ENCODE results near the gene SYNE2.

SYNE2 gene

GRCh38 chr14:63910583-63911363, 58.0 kb downstream of the SYNE2 start:
- Histone ChIP-seq H3K9me3 (replicated peaks in 1 of 11) (peaks cover 0 to 9% (median under 1%) of the 10 kb centered on the region in 11 experiments; a peak in 3 of 22 replicates), H3K27ac (no peak overlapping the region), H3K4me3 (no peak overlapping the region), H3K4me2 (no peak overlapping the region), H3K27me3 (no peaks in the 10 kb centered on the region), H3K36me3 (peaks cover 0 to 57% (median 27%) of the 10 kb centered on the region in 11 experiments; a peak in 15 of 22 replicates), H3K9ac (no peak overlapping the region), H4K20me1 (no peaks in the 10 kb centered on the region), H3K4me1 (peaks cover 0 to 14% (median 0%) of the 10 kb centered on the region in 10 experiments; a peak in 6 of 20 replicates)
- TF ChIP-seq Cebpa-rat (IDR thresholded peaks at IDR 0.05) = no peak

GRCh38 chr14:63911404-63911803, 58.6 kb downstream of the SYNE2 start:
- TF ChIP-seq Cebpa-rat (IDR thresholded peaks at IDR 0.05) = no peak
- Histone ChIP-seq H4K20me1 (no peaks in the 10 kb centered on the region), H3K9me3 (replicated peaks in 1 of 11) (peaks cover 0 to 4% (median 0%) of the 10 kb centered on the region in 11 experiments; a peak in 1 of 22 replicates), H3K27ac (no peak overlapping the region), H3K9ac (no peak overlapping the region), H3K4me2 (no peak overlapping the region), H3K4me1 (peaks cover 0 to 14% (median 0%) of the 10 kb centered on the region in 10 experiments; a peak in 6 of 20 replicates), H3K36me3 (peaks cover 0 to 57% (median 27%) of the 10 kb centered on the region in 11 experiments; a peak in 15 of 22 replicates), H3K27me3 (no peaks in the 10 kb centered on the region), H3K4me3 (no peak overlapping the region)

- H3K4me3 ChIP-seq = no peak overlapping the region
- no peak overlapping the region for H3K9ac ChIP-seq
- H3K9me3 ChIP-seq (replicated peaks in 1 of 11) = no peaks in the 10 kb centered on the region
- H3K4me1 ChIP-seq = peaks cover 0 to 14% (median 0%) of the 10 kb centered on the region in 10 experiments; a peak in 6 of 20 replicates
- H3K36me3 ChIP-seq = peaks cover 0 to 57% (median 27%) of the 10 kb centered on the region in 11 experiments; a peak in 15 of 22 replicates
- H3K27me3 ChIP-seq = no peaks in the 10 kb centered on the region
- H3K27ac ChIP-seq = no peak overlapping the region
- TF ChIP-seq Cebpa-rat (IDR thresholded peaks at IDR 0.05) = no peak
- H3K4me2 ChIP-seq = no peak overlapping the region
- H4K20me1 ChIP-seq = no peaks in the 10 kb centered on the region
Observed at GRCh38 chr14:63912286-63912685, 59.5 kb downstream of the SYNE2 start.

- no peaks in the 10 kb centered on the region for H3K9me3 ChIP-seq (replicated peaks in 1 of 11)
- no peak for TF ChIP-seq Cebpa-rat (IDR thresholded peaks at IDR 0.05)
- H3K27me3 ChIP-seq = no peaks in the 10 kb centered on the region
- no peak overlapping the region for H3K4me3 ChIP-seq
- no peak overlapping the region for H3K9ac ChIP-seq
- H3K36me3 ChIP-seq = peaks cover 0 to 29% (median 12%) of the 10 kb centered on the region in 11 experiments; a peak in 7 of 22 replicates
- no peak overlapping the region for H3K27ac ChIP-seq
- no peaks in the 10 kb centered on the region; a peak in 1 of 22 replicates for H4K20me1 ChIP-seq
- no peaks in the 10 kb centered on the region for H3K4me1 ChIP-seq
- no peak overlapping the region for H3K4me2 ChIP-seq
Observed at GRCh38 chr14:63918411-63918810, 65.6 kb downstream of the SYNE2 start.

GRCh38 chr14:63922696-63923421, 70.1 kb downstream of the SYNE2 start:
- TF ChIP-seq Cebpa-rat (IDR thresholded peaks at IDR 0.05) = no peak
- H3K4me2 ChIP-seq = no peak overlapping the region
- H3K27ac ChIP-seq = no peak overlapping the region
- no peaks in the 10 kb centered on the region for H3K27me3 ChIP-seq
- no peak overlapping the region for H3K4me3 ChIP-seq
- no peak overlapping the region for H3K9ac ChIP-seq
- H3K4me1 ChIP-seq = no peaks in the 10 kb centered on the region
- peaks cover 0 to 39% (median 22%) of the 10 kb centered on the region in 11 experiments; a peak in 15 of 22 replicates for H3K36me3 ChIP-seq
- H3K9me3 ChIP-seq (replicated peaks in 1 of 11) = peaks cover 10 to 30% (median 20%) of the 10 kb centered on the region in 11 experiments; a peak in 17 of 22 replicates
- no peaks in the 10 kb centered on the region; a peak in 1 of 22 replicates for H4K20me1 ChIP-seq

GRCh38 chr14:63923422-63923752, 70.6 kb downstream of the SYNE2 start:
- peaks cover 0 to 38% (median 19%) of the 10 kb centered on the region in 11 experiments; a peak in 15 of 22 replicates for H3K36me3 ChIP-seq
- H3K9me3 ChIP-seq (replicated peaks in 1 of 11) = peaks cover 10 to 30% (median 20%) of the 10 kb centered on the region in 11 experiments; a peak in 17 of 22 replicates
- H3K27me3 ChIP-seq = no peaks in the 10 kb centered on the region
- no peaks in the 10 kb centered on the region; a peak in 1 of 22 replicates for H4K20me1 ChIP-seq
- no peak overlapping the region for H3K4me2 ChIP-seq
- H3K27ac ChIP-seq = no peak overlapping the region
- no peak overlapping the region for H3K4me3 ChIP-seq
- no peak overlapping the region for H3K9ac ChIP-seq
- TF ChIP-seq Cebpa-rat (IDR thresholded peaks at IDR 0.05) = no peak
- no peaks in the 10 kb centered on the region for H3K4me1 ChIP-seq

- peaks cover 10 to 30% (median 20%) of the 10 kb centered on the region in 11 experiments; a peak in 17 of 22 replicates for H3K9me3 ChIP-seq (replicated peaks in 1 of 11)
- no peaks in the 10 kb centered on the region for H3K27me3 ChIP-seq
- H3K27ac ChIP-seq = no peak overlapping the region
- no peaks in the 10 kb centered on the region; a peak in 1 of 22 replicates for H4K20me1 ChIP-seq
- H3K4me3 ChIP-seq = no peak overlapping the region
- H3K9ac ChIP-seq = no peak overlapping the region
- no peaks in the 10 kb centered on the region for H3K4me1 ChIP-seq
- TF ChIP-seq Cebpa-rat (IDR thresholded peaks at IDR 0.05) = no peak
- H3K36me3 ChIP-seq = peaks cover 0 to 34% (median 15%) of the 10 kb centered on the region in 11 experiments; a peak in 15 of 22 replicates
- no peak overlapping the region for H3K4me2 ChIP-seq
Observed at GRCh38 chr14:63924375-63924774, 71.6 kb downstream of the SYNE2 start.

- Histone ChIP-seq H3K9ac (no peak overlapping the region), H3K4me2 (no peak overlapping the region), H4K20me1 (no peaks in the 10 kb centered on the region), H3K27me3 (no peaks in the 10 kb centered on the region), H3K27ac (no peak overlapping the region), H3K36me3 (peaks cover 0 to 25% (median 12%) of the 10 kb centered on the region in 11 experiments; a peak in 14 of 22 replicates), H3K4me1 (no peaks in the 10 kb centered on the region), H3K4me3 (no peak overlapping the region), H3K9me3 (replicated peaks in 1 of 11) (peaks cover 10 to 30% (median 20%) of the 10 kb centered on the region in 11 experiments; a peak in 17 of 22 replicates)
- TF ChIP-seq Cebpa-rat (IDR thresholded peaks at IDR 0.05) = no peak
Observed at GRCh38 chr14:63926641-63927040, 73.8 kb downstream of the SYNE2 start.

GRCh38 chr14:63928744-63929174, 76.0 kb downstream of the SYNE2 start:
- Histone ChIP-seq H3K4me2 (no peak overlapping the region), H3K27ac (no peak overlapping the region), H3K36me3 (peaks cover 0 to 22% (median 12%) of the 10 kb centered on the region in 11 experiments; a peak in 14 of 22 replicates), H3K4me1 (no peaks in the 10 kb centered on the region), H3K4me3 (no peak overlapping the region), H3K27me3 (no peaks in the 10 kb centered on the region), H4K20me1 (no peaks in the 10 kb centered on the region; a peak in 1 of 22 replicates), H3K9me3 (replicated peaks in 1 of 11) (peaks cover 10 to 28% (median 20%) of the 10 kb centered on the region in 11 experiments; a peak in 17 of 22 replicates), H3K9ac (no peak overlapping the region)
- TF ChIP-seq Cebpa-rat (IDR thresholded peaks at IDR 0.05) = no peak
